ENCODE data around the gene PIP4K2C. TPM values are rescaled to one million over a fixed set of nuclear protein-coding genes. Genes with fewer than 3 reads are reported as not detected.
A peak's percentile ranks its signal among the peaks of the same experiment; 100 is the strongest.

PIP4K2C gene
- total RNA-seq, 4 donors from 2014 or later: 2.6 to 29.3 (median 18.8) TPM

DNA sequence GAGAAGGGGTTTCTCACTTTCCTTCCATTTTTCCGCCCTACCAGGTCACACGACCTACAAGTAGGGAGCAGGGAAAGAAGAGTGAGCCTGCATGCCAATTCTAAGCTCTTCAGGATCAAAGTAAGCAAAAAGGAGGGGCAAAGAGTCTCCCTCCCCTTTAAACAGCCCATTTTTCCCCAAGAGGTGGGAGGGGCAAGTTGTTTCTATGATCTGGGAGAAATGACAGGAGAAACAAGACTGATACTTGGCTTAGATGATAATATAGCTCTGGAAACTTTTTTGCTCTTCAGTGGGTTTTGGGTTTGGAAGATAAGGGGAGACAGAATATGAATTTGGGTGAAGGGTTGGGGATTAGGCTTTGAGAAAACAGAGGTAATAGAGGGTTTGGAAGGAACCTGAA is 15.4 kb downstream of the PIP4K2C start:
- peak overlapping the region in 1 of 2 donors; percentile 95 for H3K27ac ChIP-seq
- H3K27me3 ChIP-seq: no peaks in the 10 kb centered on the region
- no peaks in the 10 kb centered on the region for H3K4me1 ChIP-seq
- no peaks in the 10 kb centered on the region for H3K9me3 ChIP-seq
- H3K36me3 ChIP-seq: no peaks in the 10 kb centered on the region
- no peak for TF ChIP-seq POLR2A (IDR thresholded peaks at IDR 0.05)
- TF ChIP-seq, protein P1, sequence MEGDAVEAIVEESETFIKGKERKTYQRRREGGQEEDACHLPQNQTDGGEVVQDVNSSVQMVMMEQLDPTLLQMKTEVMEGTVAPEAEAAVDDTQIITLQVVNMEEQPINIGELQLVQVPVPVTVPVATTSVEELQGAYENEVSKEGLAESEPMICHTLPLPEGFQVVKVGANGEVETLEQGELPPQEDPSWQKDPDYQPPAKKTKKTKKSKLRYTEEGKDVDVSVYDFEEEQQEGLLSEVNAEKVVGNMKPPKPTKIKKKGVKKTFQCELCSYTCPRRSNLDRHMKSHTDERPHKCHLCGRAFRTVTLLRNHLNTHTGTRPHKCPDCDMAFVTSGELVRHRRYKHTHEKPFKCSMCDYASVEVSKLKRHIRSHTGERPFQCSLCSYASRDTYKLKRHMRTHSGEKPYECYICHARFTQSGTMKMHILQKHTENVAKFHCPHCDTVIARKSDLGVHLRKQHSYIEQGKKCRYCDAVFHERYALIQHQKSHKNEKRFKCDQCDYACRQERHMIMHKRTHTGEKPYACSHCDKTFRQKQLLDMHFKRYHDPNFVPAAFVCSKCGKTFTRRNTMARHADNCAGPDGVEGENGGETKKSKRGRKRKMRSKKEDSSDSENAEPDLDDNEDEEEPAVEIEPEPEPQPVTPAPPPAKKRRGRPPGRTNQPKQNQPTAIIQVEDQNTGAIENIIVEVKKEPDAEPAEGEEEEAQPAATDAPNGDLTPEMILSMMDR (IDR thresholded peaks at IDR 0.05): no peak
- DNase-seq: no peak
- H3K4me3 ChIP-seq: no peak overlapping the region
- intact Hi-C loops (cut with DNase I; ENCODE audit: low total_unique reads): no loop called here

DNA sequence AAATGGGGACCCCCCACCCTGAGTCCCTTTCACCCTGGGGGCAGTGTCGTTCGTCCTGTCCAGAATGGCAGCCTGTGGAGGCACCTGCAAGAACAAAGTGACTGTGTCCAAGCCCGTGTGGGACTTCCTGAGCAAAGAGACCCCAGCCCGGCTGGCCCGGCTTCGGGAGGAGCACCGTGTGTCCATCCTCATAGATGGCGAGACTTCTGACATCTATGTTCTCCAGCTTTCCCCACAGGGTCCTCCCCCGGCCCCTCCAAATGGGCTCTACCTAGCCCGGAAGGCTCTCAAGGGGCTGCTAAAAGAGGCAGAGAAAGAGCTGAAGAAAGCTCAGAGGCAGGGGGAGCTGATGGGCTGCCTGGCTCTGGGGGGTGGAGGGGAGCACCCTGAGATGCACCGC is 15.8 kb downstream of the PIP4K2C start:
- H3K9me3 ChIP-seq: no peaks in the 10 kb centered on the region
- no peak overlapping the region for H3K4me3 ChIP-seq
- H3K36me3 ChIP-seq: no peaks in the 10 kb centered on the region
- H3K4me1 ChIP-seq: no peaks in the 10 kb centered on the region
- intact Hi-C loops (cut with DNase I; ENCODE audit: low total_unique reads): no loop called here
- no peaks in the 10 kb centered on the region for H3K27me3 ChIP-seq
- DNase-seq: no peak
- no peak overlapping the region for H3K27ac ChIP-seq
- TF ChIP-seq POLR2A (IDR thresholded peaks at IDR 0.05): no peak

DNA sequence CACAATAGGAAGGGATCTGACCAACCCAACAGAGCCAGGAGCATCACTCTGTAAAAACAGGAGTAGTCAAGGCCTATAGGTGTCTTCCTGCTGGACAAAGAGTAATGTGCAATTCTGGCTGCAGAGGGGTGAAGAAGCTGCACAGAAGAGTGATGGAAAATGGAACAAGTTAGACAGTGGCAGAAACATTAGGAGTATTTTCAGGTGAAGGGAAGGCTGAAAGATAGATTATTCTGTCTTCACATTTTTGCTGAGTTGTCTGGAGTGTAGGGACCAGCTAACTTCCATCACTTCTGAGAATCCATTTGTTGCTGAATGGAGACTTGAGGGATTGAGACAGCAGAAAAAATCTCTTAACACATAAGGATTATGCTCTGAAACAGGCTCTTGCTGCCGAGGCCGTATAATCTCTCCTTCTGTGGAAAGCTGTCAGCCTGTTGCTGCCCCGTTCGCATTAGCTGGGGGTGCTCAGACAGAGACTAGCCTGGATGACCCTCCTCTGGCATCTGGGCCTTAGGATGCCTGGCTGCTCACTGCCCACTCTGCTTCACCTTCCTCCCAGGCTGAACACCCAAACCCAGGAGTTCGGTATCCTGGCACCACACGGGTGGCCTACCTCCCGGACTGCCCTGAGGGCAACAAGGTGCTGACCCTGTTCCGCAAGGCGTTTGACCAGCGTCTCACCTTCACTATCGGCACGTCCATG is 17.1 kb downstream of the PIP4K2C start:
- no peak overlapping the region for H3K27ac ChIP-seq
- H3K36me3 ChIP-seq: no peaks in the 10 kb centered on the region
- intact Hi-C loops (cut with DNase I; ENCODE audit: low total_unique reads): no loop called here
- TF ChIP-seq, protein P1 (IDR thresholded peaks at IDR 0.05): no peak
- TF ChIP-seq POLR2A (IDR thresholded peaks at IDR 0.05): no peak
- no peak for DNase-seq
- no peaks in the 10 kb centered on the region for H3K4me1 ChIP-seq
- H3K27me3 ChIP-seq: no peaks in the 10 kb centered on the region
- no peak overlapping the region for H3K4me3 ChIP-seq
- H3K9me3 ChIP-seq: no peaks in the 10 kb centered on the region

DNA sequence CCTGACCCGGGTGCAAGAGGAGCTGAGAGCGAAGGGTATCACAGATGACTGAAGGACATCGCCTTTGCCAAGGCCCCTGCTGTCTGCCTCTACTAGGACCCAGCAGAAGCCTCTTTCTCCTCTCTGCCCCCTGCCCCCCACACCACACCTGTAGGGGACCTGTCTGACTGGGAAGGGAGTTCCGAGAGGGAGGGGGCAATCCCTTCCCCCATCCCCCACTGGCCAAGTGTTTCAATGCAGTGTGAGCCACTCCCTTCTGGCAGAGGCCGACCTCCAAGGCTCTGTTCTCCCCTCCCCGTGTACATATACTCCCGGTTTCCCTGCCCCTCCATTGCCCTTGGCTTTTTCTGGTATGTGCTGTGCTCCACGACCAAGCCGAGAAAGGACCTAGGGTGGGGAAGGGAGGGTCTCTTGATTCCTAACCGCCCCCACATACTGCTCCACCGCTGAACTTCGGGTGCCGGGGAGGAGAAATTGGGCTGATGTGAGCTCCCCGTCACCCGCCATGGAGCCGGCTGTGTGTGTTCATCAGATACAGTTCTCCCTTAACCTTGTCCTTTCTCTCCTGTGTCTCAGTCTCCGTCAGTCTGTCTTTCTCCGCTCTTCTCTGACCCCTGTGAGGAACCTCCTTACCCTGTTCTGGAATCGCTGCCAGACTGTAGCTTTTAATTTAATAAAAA is 18.2 kb downstream of the PIP4K2C start:
- H3K4me1 ChIP-seq: no peaks in the 10 kb centered on the region
- peak; percentile 38 to 44 for DNase-seq

DNA sequence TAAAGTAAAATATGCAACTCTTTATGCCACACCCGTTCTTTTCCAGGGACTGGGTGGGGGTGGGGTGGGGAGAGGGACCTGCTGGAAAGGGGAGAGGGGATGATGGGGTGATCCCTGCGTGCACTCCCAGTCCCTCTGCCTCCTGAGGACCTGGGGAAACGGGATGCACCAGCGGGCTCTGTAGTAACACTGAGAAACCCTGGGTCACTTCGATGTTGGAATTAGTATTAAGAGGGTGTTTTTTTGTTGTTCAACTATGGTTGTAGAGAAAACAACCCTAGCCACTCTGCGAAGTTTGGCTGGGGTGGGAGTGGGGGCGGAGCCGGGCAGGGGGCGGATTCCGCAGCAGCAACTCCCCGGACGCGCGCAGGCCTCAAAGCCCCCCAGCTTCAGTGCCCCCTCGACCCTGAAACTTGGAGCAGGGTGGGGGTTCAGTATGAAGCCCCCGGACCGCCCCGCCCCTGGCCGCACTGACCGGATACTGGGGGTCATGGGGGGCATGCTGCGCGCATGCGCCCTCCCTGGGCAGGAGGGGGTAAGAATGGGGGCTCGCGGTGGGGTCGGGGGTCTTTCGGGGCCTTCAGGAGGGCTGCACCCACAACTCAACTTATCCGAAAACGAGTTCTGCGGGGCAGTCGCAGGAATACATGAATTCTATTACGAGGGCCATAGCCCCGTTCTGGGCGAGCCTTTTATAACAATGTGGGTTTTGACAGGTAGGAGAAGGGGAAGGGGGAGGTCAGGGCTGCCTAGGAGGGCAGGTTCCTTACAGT is 19.0 kb downstream of the PIP4K2C start:
- intact Hi-C loops (cut with DNase I; ENCODE audit: low total_unique reads): no loop called here
- no peaks in the 10 kb centered on the region for H3K4me1 ChIP-seq
- no peaks in the 10 kb centered on the region for H3K27me3 ChIP-seq
- no peaks in the 10 kb centered on the region for H3K9me3 ChIP-seq
- no peaks in the 10 kb centered on the region for H3K36me3 ChIP-seq
- peak; percentile 61 to 69 for DNase-seq
- H3K4me3 ChIP-seq: peak overlapping the region; percentile 70 to 81
- no peak for TF ChIP-seq POLR2A (IDR thresholded peaks at IDR 0.05)
- TF ChIP-seq, protein P1 (IDR thresholded peaks at IDR 0.05): no peak
- H3K27ac ChIP-seq: peak overlapping the region; percentile 93 to 94

More for the DNA sequence above, 18.2 kb downstream of the PIP4K2C start:
- intact Hi-C loops (cut with DNase I; ENCODE audit: low total_unique reads): no loop called here
- no peaks in the 10 kb centered on the region for H3K27me3 ChIP-seq
- H3K36me3 ChIP-seq: no peaks in the 10 kb centered on the region
- no peaks in the 10 kb centered on the region for H3K9me3 ChIP-seq
- H3K4me3 ChIP-seq: peak overlapping the region; percentile 70 to 81
- TF ChIP-seq POLR2A (IDR thresholded peaks at IDR 0.05): no peak
- TF ChIP-seq, protein P1 (IDR thresholded peaks at IDR 0.05): no peak
- H3K27ac ChIP-seq: peak overlapping the region; percentile 93 to 94
